Mesenchymal stem cell (in vitro differentiated cells and primary cell): Measurements from ENCODE around the gene MUS81.

Source experiments
- DNase-seq: peaks from one replicate; pipeline ENCODE4 v3.0.0-alpha.2; 2013
- H2AFZ ChIP-seq: one replicate; pipeline ENCODE4 v1.6.1; 2013; ENCODE audit warnings: low read depth, mild to moderate bottlenecking, control low read depth, inconsistent platforms, low read length, moderate library complexity
- H2AK5ac ChIP-seq: 2 replicates; pipeline ENCODE4 v1.6.1; 2013; ENCODE audit warnings: low read length, moderate library complexity, mild to moderate bottlenecking, inconsistent platforms; ENCODE audit not compliant: severe bottlenecking
- H2BK120ac ChIP-seq: one replicate; pipeline ENCODE4 v1.6.1; 2013; ENCODE audit warnings: low read depth, mild to moderate bottlenecking, inconsistent platforms, low read length, moderate library complexity
- H2BK12ac ChIP-seq, 2 experiments: one replicate each; pipeline ENCODE4 v1.6.1; 2013; ENCODE audit warnings: inconsistent platforms in 2 of 2, low read length in 2 of 2, mild to moderate bottlenecking in 2 of 2, moderate library complexity in 2 of 2, control low read depth in 1 of 2
- H2BK15ac ChIP-seq: one replicate; pipeline ENCODE4 v1.6.1; 2013; ENCODE audit warnings: mild to moderate bottlenecking, low read depth, inconsistent platforms; ENCODE audit not compliant: poor library complexity, severe bottlenecking
- H2BK5ac ChIP-seq: 2 replicates; pipeline ENCODE4 v1.6.1; 2013; ENCODE audit warnings: low read depth, mild to moderate bottlenecking, low read length, control low read depth, inconsistent platforms; ENCODE audit not compliant: poor library complexity, severe bottlenecking
- H3K14ac ChIP-seq, 2 experiments: one replicate each; pipeline ENCODE4 v1.6.1; 2013; ENCODE audit warnings: inconsistent platforms in 2 of 2, low read length in 2 of 2, control low read depth in 1 of 2, mild to moderate bottlenecking in 1 of 2, moderate library complexity in 1 of 2
- H3K18ac ChIP-seq, 2 experiments: one replicate each; pipeline ENCODE4 v1.6.1; 2013; ENCODE audit warnings: inconsistent platforms in 2 of 2, low read length in 2 of 2, control low read depth in 1 of 2, low read depth in 1 of 2, mild to moderate bottlenecking in 1 of 2
- H3K23ac ChIP-seq, 2 experiments: one replicate each; pipeline ENCODE4 v1.6.1; 2013; ENCODE audit warnings: inconsistent platforms in 2 of 2, low read length in 2 of 2, mild to moderate bottlenecking in 2 of 2, moderate library complexity in 2 of 2, control low read depth in 1 of 2
- H3K27ac ChIP-seq: 2 replicates; pipeline ENCODE4 v1.5.1; 2013; ENCODE audit warnings: mild to moderate bottlenecking, moderate library complexity, low read length, control low read depth, inconsistent platforms; ENCODE audit not compliant: poor library complexity, severe bottlenecking
- H3K27me3 ChIP-seq, 2 experiments: 2 replicates each; pipeline versions ENCODE4 v1.6.1 to v1.7.0; 2013; ENCODE audit warnings: low read length in 2 of 2, mild to moderate bottlenecking in 2 of 2, moderate library complexity in 2 of 2, control low read depth in 1 of 2, inconsistent platforms in 1 of 2; ENCODE audit not compliant: control insufficient read depth in 1 of 2, insufficient read depth in 1 of 2
- H3K36me3 ChIP-seq, 2 experiments: 2 replicates each; pipeline versions ENCODE4 v1.6.1 to v1.7.0; 2013; ENCODE audit warnings: low read length in 2 of 2, control low read depth in 1 of 2, inconsistent platforms in 1 of 2, low read depth in 1 of 2, mild to moderate bottlenecking in 1 of 2; ENCODE audit not compliant: insufficient read depth in 2 of 2, control insufficient read depth in 1 of 2
- H3K4ac ChIP-seq, 2 experiments: one replicate each; pipeline ENCODE4 v1.6.1; 2013; ENCODE audit warnings: inconsistent platforms in 2 of 2, low read length in 2 of 2, mild to moderate bottlenecking in 2 of 2, moderate library complexity in 2 of 2, control low read depth in 1 of 2, low read depth in 1 of 2
- H3K4me1 ChIP-seq: 2 replicates; pipeline ENCODE4 v1.6.1; 2013; ENCODE audit warnings: low read depth, low read length, control low read depth; ENCODE audit not compliant: control insufficient read depth, insufficient read depth
- H3K4me2 ChIP-seq: 2 replicates; pipeline ENCODE4 v1.6.1; 2013; ENCODE audit warnings: low read length, mild to moderate bottlenecking, inconsistent platforms; ENCODE audit not compliant: poor library complexity, severe bottlenecking
- H3K4me3 ChIP-seq, 2 experiments: 2 replicates each; pipeline versions ENCODE4 v1.5.1 to v1.7.0; 2013; ENCODE audit warnings: low read length in 2 of 2, mild to moderate bottlenecking in 2 of 2, control low read depth in 1 of 2, low read depth in 1 of 2; ENCODE audit not compliant: insufficient read depth in 1 of 2
- H3K79me1 ChIP-seq: replicated peaks from 2 replicates; pipeline ENCODE4 v1.6.1; 2013; ENCODE audit warnings: mild to moderate bottlenecking, control low read depth, low read length, inconsistent platforms; ENCODE audit not compliant: poor library complexity, severe bottlenecking
- H3K9ac ChIP-seq: 2 replicates; pipeline ENCODE4 v1.7.0; 2013; ENCODE audit warnings: mild to moderate bottlenecking, low read length, moderate library complexity
- H3K9me3 ChIP-seq: 2 replicates; pipeline ENCODE4 v1.7.0; 2013; ENCODE audit warnings: mild to moderate bottlenecking, low read length; ENCODE audit not compliant: control insufficient read depth
- H4K8ac ChIP-seq: one replicate; pipeline ENCODE4 v1.6.1; 2013; ENCODE audit warnings: inconsistent platforms, mild to moderate bottlenecking, low read length, moderate library complexity
- H4K91ac ChIP-seq: one replicate; pipeline ENCODE4 v1.6.1; 2013; ENCODE audit warnings: mild to moderate bottlenecking, low read length, inconsistent platforms
- WGBS: methylation state at CpG from one replicate; pipeline ENCODE4 v1.1.7; 2013; ENCODE audit warnings: mixed read lengths; 5-methylcytosine and 5-hydroxymethylcytosine counted together

Gene MUS81

GRCh38 chr11:65892661-65893317, 32.6 kb downstream of the MUS81 start:
- peaks cover 2% of the 10 kb centered on the region for H3K79me1 ChIP-seq
- 88% methylated on average over 10 of the region's 10 CpGs for WGBS
- peak overlapping the region in 1 of 2 experiments; percentile 84 for H3K4me3 ChIP-seq
- no peaks in the 10 kb centered on the region for H3K9me3 ChIP-seq
- no peak overlapping the region for H3K14ac ChIP-seq
- H4K8ac ChIP-seq, result no peak overlapping the region
- H4K91ac ChIP-seq, result peak overlapping the region; percentile 37
- no peak overlapping the region for H2AK5ac ChIP-seq
- peaks cover 50 to 52% of the 10 kb centered on the region in 2 experiments for H3K36me3 ChIP-seq
- H3K27ac ChIP-seq, result no peak overlapping the region
- peaks cover 49% of the 10 kb centered on the region for H3K4me1 ChIP-seq
- no peak overlapping the region for H3K4me2 ChIP-seq
- H2BK15ac ChIP-seq, result peak overlapping the region; percentile 30
- DNase-seq, result no peak
- H2AFZ ChIP-seq, result no peak overlapping the region
- no peak overlapping the region for H3K23ac ChIP-seq
- H2BK12ac ChIP-seq, result peak overlapping the region in 1 of 2 experiments; percentile 10
- H2BK120ac ChIP-seq, result no peak overlapping the region
- peak overlapping the region; percentile 94 for H3K9ac ChIP-seq
- H3K4ac ChIP-seq, result no peak overlapping the region
- H3K18ac ChIP-seq, result no peak overlapping the region
- no peaks in the 10 kb centered on the region for H3K27me3 ChIP-seq
- H2BK5ac ChIP-seq, result no peak overlapping the region

- 89% methylated on average over 16 of the region's 16 CpGs for WGBS
- no peak overlapping the region for H2BK5ac ChIP-seq
Observed at GRCh38 chr11:65894034-65894591, 33.9 kb downstream of the MUS81 start.

GRCh38 chr11:65895482-65895981, 35.3 kb downstream of the MUS81 start:
- H2AK5ac ChIP-seq, result peak overlapping the region; percentile 13
- peaks cover 50 to 57% of the 10 kb centered on the region in 2 experiments for H3K36me3 ChIP-seq
- peaks cover 47% of the 10 kb centered on the region for H3K4me1 ChIP-seq
- H3K18ac ChIP-seq, result no peak overlapping the region
- no peak overlapping the region for H2AFZ ChIP-seq
- no peaks in the 10 kb centered on the region for H3K9me3 ChIP-seq
- no peak overlapping the region for H2BK12ac ChIP-seq
- H3K79me1 ChIP-seq, result no peaks in the 10 kb centered on the region
- H3K4me3 ChIP-seq, result peak overlapping the region in 1 of 2 experiments; percentile 98
- DNase-seq, result no peak
- H3K4ac ChIP-seq, result no peak overlapping the region
- H3K27ac ChIP-seq, result no peak overlapping the region
- H2BK5ac ChIP-seq, result no peak overlapping the region
- peak overlapping the region in 1 of 2 experiments; percentile 29 for H3K23ac ChIP-seq
- no peak overlapping the region for H4K91ac ChIP-seq
- H2BK120ac ChIP-seq, result no peak overlapping the region
- H3K27me3 ChIP-seq, result no peaks in the 10 kb centered on the region
- H3K4me2 ChIP-seq, result no peak overlapping the region
- H3K14ac ChIP-seq, result no peak overlapping the region
- H2BK15ac ChIP-seq, result no peak overlapping the region
- WGBS, result 96% methylated on average over 4 of the region's 5 CpGs
- peak overlapping the region; percentile 100 for H3K9ac ChIP-seq
- H4K8ac ChIP-seq, result no peak overlapping the region

More at GRCh38 chr11:65894034-65894591, 33.9 kb downstream of the MUS81 start:
- Histone ChIP-seq H3K4ac (no peak overlapping the region), H2BK15ac (no peak overlapping the region), H3K18ac (no peak overlapping the region), H2BK12ac (peak overlapping the region in 1 of 2 experiments; percentile 21), H3K23ac (no peak overlapping the region), H3K4me3 (peak overlapping the region in 1 of 2 experiments; percentile 44), H4K8ac (peak overlapping the region; percentile 76), H2AFZ (no peak overlapping the region), H3K14ac (no peak overlapping the region), H4K91ac (peak overlapping the region; percentile 49), H3K27ac (peak overlapping the region; percentile 15), H3K9me3 (no peaks in the 10 kb centered on the region), H3K79me1 (peaks cover 2% of the 10 kb centered on the region), H3K9ac (peak overlapping the region; percentile 94), H3K4me2 (no peak overlapping the region), H2BK120ac (no peak overlapping the region), H3K36me3 (peaks cover 50 to 57% of the 10 kb centered on the region in 2 experiments), H3K4me1 (peaks cover 49% of the 10 kb centered on the region), H3K27me3 (no peaks in the 10 kb centered on the region), H2AK5ac (peak overlapping the region; percentile 63)
- no peak for DNase-seq
